AG09309 (cell line): ENCODE data around the gene TTC7B.

Source experiments
- DNase-seq: peaks from one replicate; pipeline ENCODE4 v3.0.0-alpha.2; 2010; ENCODE audit warnings: low read depth
- H3K4me3 ChIP-seq: 2 replicates; pipeline ENCODE4 v1.5.1; 2011; ENCODE audit warnings: mild to moderate bottlenecking, low read depth, low read length, moderate library complexity; ENCODE audit not compliant: control insufficient read depth
- TF ChIP-seq, protein P1 (sequence below): IDR thresholded peaks from 2 replicates; pipeline ENCODE4 v1.5.1; 2011; ENCODE audit warnings: mild to moderate bottlenecking, low read depth, low read length, inconsistent platforms; ENCODE audit not compliant: insufficient read depth, control insufficient read depth; ENCODE audit errors: missing control alignments

Gene TTC7B

DNA sequence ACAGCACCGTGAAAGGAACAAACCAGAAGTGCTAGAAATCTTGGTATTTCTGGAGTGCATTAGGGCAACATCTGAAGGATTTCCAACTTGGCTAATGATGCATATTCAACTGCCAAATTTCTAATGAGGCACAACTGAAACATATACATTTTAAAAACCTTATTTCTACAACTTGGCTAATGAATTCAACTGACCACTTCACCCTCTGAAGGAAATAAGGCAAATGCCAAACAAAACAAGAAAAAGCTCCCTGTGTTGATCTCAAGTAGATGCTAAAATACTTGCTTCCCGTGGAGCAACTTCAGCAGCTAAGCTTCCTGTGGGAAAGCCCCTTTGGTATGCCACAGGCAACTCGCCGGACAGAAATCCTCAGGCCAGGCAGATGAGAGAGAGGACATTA, 167.1 kb downstream of the TTC7B start:
- H3K4me3 ChIP-seq, result no peak overlapping the region
- TF ChIP-seq, protein P1, sequence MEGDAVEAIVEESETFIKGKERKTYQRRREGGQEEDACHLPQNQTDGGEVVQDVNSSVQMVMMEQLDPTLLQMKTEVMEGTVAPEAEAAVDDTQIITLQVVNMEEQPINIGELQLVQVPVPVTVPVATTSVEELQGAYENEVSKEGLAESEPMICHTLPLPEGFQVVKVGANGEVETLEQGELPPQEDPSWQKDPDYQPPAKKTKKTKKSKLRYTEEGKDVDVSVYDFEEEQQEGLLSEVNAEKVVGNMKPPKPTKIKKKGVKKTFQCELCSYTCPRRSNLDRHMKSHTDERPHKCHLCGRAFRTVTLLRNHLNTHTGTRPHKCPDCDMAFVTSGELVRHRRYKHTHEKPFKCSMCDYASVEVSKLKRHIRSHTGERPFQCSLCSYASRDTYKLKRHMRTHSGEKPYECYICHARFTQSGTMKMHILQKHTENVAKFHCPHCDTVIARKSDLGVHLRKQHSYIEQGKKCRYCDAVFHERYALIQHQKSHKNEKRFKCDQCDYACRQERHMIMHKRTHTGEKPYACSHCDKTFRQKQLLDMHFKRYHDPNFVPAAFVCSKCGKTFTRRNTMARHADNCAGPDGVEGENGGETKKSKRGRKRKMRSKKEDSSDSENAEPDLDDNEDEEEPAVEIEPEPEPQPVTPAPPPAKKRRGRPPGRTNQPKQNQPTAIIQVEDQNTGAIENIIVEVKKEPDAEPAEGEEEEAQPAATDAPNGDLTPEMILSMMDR, result no peak
- DNase-seq, result no peak

DNA sequence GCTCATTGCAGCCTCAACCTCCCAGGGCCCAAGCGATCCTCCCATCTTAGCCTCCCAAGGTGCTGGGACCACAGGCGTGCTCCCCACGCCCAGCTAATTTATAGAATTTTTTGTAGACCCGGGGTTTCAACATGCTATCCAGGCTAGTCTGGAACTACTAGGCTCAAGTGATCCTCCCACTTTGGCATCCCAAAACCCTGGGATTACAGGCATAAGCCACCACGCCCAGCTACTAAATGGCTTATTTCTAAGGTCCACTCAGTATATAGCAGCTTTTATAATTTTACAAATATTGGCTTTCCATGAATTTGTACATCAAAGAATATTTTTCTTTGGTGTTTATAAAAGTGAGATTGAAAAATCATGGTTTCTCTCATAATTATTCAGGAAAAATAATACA, 167.8 kb downstream of the TTC7B start:
- TF ChIP-seq, protein P1, result no peak
- no peak for DNase-seq
- H3K4me3 ChIP-seq, result no peak overlapping the region

DNA sequence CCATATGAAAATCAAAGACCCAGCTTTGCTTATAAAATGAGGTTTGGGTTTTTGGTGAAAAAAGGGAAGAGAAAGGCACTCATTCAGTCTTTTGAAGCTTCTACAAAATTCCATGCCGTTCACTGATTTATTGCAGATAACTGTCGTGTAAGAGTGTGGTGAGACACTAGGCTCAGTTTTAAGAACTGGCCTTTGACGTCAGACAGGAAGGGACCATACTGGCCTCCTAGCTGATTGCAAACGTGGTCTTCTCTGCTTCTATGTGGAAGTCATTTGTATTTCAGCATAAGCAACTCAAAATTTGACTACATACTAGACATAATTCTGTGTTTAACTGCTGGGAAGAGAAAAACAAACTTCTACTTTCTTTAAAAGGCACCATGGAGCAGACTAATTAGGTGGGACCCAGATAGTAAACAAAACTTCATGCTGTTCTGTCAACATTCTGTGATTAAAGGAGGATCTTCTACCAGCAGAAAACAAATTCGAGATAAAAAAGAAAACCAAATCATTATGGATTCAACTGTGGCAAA, 168.7 kb downstream of the TTC7B start:
- TF ChIP-seq, protein P1, result no peak
- H3K4me3 ChIP-seq, result no peak overlapping the region
- no peak for DNase-seq

DNA sequence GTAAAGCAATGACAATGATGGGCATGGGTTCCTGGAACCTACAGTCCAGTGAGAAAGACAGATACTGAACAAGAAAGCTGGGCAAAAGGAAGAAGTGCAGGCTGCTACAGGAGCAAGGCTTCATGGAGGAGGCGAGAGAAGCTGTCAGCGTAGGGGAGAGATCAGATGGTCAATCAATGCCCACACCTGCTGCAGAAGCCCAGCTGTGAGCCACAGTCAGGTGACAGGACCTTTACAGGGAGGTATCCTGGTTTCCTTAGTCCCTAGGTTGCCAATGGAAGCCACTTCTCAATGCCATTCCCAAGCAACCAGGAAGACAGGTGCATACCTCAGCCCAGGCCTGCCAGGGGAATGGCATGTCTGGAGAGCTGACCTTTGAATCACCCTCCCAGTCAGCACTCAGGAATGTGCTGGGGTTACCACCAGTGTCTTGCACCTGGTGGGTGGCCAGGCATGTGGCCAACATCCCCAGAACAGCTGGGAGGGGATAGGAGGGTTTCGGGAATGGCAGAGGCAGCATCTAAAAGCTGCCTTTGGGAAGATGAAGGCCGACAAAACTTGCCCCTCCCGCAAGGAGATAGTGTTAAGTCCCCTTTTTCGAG, 170.3 kb downstream of the TTC7B start:
- no peak for DNase-seq
- TF ChIP-seq, protein P1, result no peak

DNA sequence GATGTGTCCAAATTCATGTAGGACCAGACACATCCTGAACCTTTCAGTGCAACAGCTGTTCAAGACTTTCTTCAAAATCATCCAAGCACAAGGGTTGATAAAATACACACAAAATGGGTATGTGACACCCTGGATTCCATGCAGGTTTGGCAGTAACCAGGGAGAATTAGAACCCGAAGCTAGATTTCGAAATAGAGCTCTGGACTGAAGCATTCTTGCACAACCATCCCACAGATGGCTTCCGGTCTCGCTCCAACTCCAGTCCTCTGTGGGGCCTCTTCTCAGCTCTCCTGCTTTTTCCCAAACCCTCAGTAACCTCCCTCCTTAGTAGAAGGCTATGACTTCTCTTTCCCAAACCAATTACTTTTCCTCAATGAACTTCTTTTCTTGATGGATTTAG, 171.3 kb downstream of the TTC7B start:
- peak; percentile 60 for DNase-seq
- TF ChIP-seq, protein P1, result no peak
- no peak overlapping the region for H3K4me3 ChIP-seq

More for the DNA sequence above, 170.3 kb downstream of the TTC7B start:
- H3K4me3 ChIP-seq, result no peak overlapping the region

DNA sequence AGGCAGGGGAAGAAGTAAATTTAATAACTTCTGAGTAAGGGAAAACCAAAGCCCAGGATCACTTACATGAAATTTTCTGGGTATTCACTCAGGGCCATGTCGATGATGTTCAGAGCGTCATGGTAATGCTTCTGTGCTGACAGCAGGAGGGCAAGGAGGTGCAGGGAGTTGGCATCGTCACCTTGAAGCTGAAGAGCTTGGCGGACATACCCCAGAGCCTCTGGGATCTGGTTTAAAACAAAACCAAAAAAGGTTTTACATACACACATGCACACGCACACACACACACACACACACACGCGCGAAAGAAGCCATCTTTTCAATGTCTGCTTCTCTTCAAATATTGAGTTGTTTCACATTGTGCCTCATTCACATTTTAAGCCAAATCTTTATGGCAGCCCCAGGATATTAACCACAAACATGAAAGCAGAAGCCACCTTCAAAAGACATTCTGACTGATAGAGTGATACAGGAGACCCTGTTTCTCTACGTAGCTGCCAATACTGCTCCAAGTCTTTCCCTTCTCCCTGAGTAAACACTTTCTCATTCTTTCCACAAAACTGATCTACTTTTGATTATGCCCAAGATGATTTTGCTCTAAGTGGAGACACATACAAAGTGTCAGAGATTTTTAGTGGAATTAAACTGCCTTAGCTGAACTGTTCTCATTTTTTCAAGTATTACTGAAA, 172.1 kb downstream of the TTC7B start:
- DNase-seq, result no peak
- H3K4me3 ChIP-seq, result no peak overlapping the region
- TF ChIP-seq, protein P1, result no peak
